Spleen (tissue), 7 donors: ENCODE measurements around the gene DEFB114.

Source experiments
- POLR2A ChIP-seq, 3 donors: fragments of 450-650 bp; IDR thresholded peaks; one replicate each; pipeline ENCODE4 v1.5.1; 2017; ENCODE audit warnings: antibody characterized with exemption in 3 of 3, mild to moderate bottlenecking in 1 of 3
- POLR2AphosphoS5 ChIP-seq, 3 donors: sonication (generic); formaldehyde crosslinking; IDR thresholded peaks; one replicate each; pipeline ENCODE4 v1.5.1; 2017; ENCODE audit warnings: antibody characterized with exemption in 3 of 3
- TF ChIP-seq, protein P1 (sequence below), 11 experiments: fragments of 200-600 bp in 7 of 11; fragments of 450-650 bp in 4 of 11; sonication (generic) in 4 of 11; IDR thresholded peaks in 8 of 11; conservative IDR thresholded peaks in 3 of 11; 1 replicate in 7 of 11; 2 replicates in 4 of 11; pipeline versions ENCODE4 v1.4.0 to v1.8.0; 2016 to 2021; ENCODE audit warnings: antibody characterized with exemption in 11 of 11, inconsistent platforms in 4 of 11, mild to moderate bottlenecking in 1 of 11
- donor health status: DM: no; HTN: no; CAD: no; lungs with moderate emphysema.
- donor health status: DM: no; HTN: no; CAD: no.
- donor health status: DM: no; HTN: no; CAD: no.

DNA sequence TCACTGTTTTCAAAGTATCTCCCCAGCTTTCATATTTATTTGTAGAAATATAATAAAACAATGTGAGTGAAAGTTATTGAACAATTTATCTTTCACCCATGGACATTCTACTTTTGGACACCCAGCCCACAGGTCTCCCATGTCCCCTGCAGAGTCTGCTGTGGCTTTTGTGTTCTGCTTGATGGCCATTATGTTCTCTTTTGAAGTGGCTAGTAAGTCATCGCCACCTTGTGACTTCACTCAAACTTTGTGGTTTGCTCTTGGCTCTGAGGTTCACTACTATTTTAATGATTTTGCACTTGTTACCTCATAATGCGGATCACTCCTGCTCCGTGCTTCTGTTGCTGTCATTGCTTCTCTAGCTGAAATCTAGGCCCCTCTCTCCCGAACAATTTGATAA, 15.6 kb upstream of the DEFB114 start:
- TF ChIP-seq POLR2AphosphoS5 (IDR thresholded peaks at IDR 0.05) (no peak), POLR2A (IDR thresholded peaks at IDR 0.05) (no peak)
- TF ChIP-seq, protein P1, sequence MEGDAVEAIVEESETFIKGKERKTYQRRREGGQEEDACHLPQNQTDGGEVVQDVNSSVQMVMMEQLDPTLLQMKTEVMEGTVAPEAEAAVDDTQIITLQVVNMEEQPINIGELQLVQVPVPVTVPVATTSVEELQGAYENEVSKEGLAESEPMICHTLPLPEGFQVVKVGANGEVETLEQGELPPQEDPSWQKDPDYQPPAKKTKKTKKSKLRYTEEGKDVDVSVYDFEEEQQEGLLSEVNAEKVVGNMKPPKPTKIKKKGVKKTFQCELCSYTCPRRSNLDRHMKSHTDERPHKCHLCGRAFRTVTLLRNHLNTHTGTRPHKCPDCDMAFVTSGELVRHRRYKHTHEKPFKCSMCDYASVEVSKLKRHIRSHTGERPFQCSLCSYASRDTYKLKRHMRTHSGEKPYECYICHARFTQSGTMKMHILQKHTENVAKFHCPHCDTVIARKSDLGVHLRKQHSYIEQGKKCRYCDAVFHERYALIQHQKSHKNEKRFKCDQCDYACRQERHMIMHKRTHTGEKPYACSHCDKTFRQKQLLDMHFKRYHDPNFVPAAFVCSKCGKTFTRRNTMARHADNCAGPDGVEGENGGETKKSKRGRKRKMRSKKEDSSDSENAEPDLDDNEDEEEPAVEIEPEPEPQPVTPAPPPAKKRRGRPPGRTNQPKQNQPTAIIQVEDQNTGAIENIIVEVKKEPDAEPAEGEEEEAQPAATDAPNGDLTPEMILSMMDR (IDR thresholded peaks at IDR 0.05 in 8 of 11, conservative IDR thresholded peaks at IDR 0.05 in 3 of 11): no peak
